K562 (cell line): Measurements from ENCODE around the gene BCL3. TPM values are rescaled to one million over a fixed set of nuclear protein-coding genes. Genes with fewer than 3 reads are reported as not detected.

ENCODE experiments used
- BRCA1 ChIP-seq, 2 experiments: fragments of 450-650 bp in 1 of 2; sonication (generic) in 1 of 2; formaldehyde crosslinking in 1 of 2; IDR thresholded peaks; 2 replicates each; pipeline versions ENCODE4 v1.5.0 to v1.6.1; 2017 to 2020; ENCODE audit warnings: mild to moderate bottlenecking in 1 of 2, missing genetic modification reagents in 1 of 2
- CBFB ChIP-seq: sonication (generic); formaldehyde crosslinking; IDR thresholded peaks from 2 replicates; pipeline ENCODE4 v1.4.0; 2020; ENCODE audit warnings: mild to moderate bottlenecking, missing genetic modification reagents
- E2F8 ChIP-seq: fragments of 450-650 bp; IDR thresholded peaks from 2 replicates; pipeline ENCODE4 v1.7.1; 2018; ENCODE audit warnings: mild to moderate bottlenecking, low read depth; ENCODE audit not compliant: partially characterized antibody
- FOSL1 ChIP-seq: fragments of 200-800 bp; sonication (Bioruptor generic); conservative IDR thresholded peaks from 2 replicates; pipeline ENCODE4 v1.6.1; 2016; ENCODE audit warnings: missing genetic modification characterization, missing compliant biosample characterization
- FOXA1 ChIP-seq: fragments of 450-650 bp; IDR thresholded peaks from 2 replicates; pipeline ENCODE4 v1.6.1; 2016; ENCODE audit warnings: mild to moderate bottlenecking, borderline replicate concordance
- KDM2B ChIP-seq: fragments of 250-450 bp; sonication (Bioruptor Pico); IDR thresholded peaks from 2 replicates; pipeline ENCODE4 v1.8.0; 2021; ENCODE audit warnings: mild to moderate bottlenecking, moderate library complexity
- LEF1 ChIP-seq: fragments of 450-650 bp; IDR thresholded peaks from 2 replicates; pipeline ENCODE4 v1.6.1; 2016; ENCODE audit warnings: mild to moderate bottlenecking
- MCM2 ChIP-seq: fragments of 450-650 bp; IDR thresholded peaks from 2 replicates; pipeline ENCODE4 v1.6.1; 2017; ENCODE audit warnings: low read depth, mild to moderate bottlenecking
- NCOA6 ChIP-seq: fragments of 450-650 bp; IDR thresholded peaks from 2 replicates; pipeline ENCODE4 v1.6.1; 2017; ENCODE audit warnings: mild to moderate bottlenecking
- PHF8 ChIP-seq: fragments of 200-600 bp; sonication (generic); IDR thresholded peaks from 2 replicates; pipeline ENCODE4 v1.6.1; 2012; ENCODE audit warnings: mixed run types, mild to moderate bottlenecking, inconsistent platforms, low read length, moderate library complexity, borderline replicate concordance
- PPARD ChIP-seq: fragments of 250-450 bp; sonication (Bioruptor Pico); IDR thresholded peaks from 2 replicates; pipeline ENCODE4 v1.8.0; 2022; ENCODE audit warnings: inconsistent platforms, mild to moderate bottlenecking, moderate library complexity
- RBM34 ChIP-seq: fragments of 200-400 bp; formaldehyde crosslinking; IDR thresholded peaks from 2 replicates; pipeline ENCODE4 v1.6.1; 2018; ENCODE audit warnings: low read length, borderline replicate concordance; ENCODE audit not compliant: insufficient read depth
- RNF219 ChIP-seq: fragments of 250-450 bp; sonication (Bioruptor Pico); IDR thresholded peaks from 2 replicates; pipeline ENCODE4 v1.5.0; 2022; ENCODE audit warnings: mild to moderate bottlenecking
- SAP30 ChIP-seq: fragments of 200-600 bp; sonication (generic); IDR thresholded peaks from 2 replicates; pipeline ENCODE4 v1.6.1; 2012; ENCODE audit warnings: borderline replicate concordance, low read depth, mild to moderate bottlenecking, moderate library complexity, low read length, control low read depth, inconsistent platforms; ENCODE audit not compliant: insufficient read depth, poor library complexity, severe bottlenecking
- SNIP1 ChIP-seq: fragments of 450-650 bp; IDR thresholded peaks from 2 replicates; pipeline ENCODE4 v1.7.1; 2017; ENCODE audit warnings: low read depth, mild to moderate bottlenecking
- SUPT5H ChIP-seq: fragments of 450-650 bp; IDR thresholded peaks from 2 replicates; pipeline ENCODE4 v1.6.1; 2016
- TGIF2 ChIP-seq: sonication (generic); formaldehyde crosslinking; IDR thresholded peaks from 2 replicates; pipeline ENCODE4 v1.8.1; 2022; ENCODE audit warnings: mild to moderate bottlenecking, missing genetic modification reagents, moderate library complexity
- ZBTB33 ChIP-seq: sonication (generic); formaldehyde crosslinking; IDR thresholded peaks from 2 replicates; pipeline ENCODE4 v1.8.1; 2023; ENCODE audit warnings: mild to moderate bottlenecking, missing genetic modification reagents
- ZFP91 ChIP-seq: sonication (generic); formaldehyde crosslinking; IDR thresholded peaks from 2 replicates; pipeline ENCODE4 v1.8.0; 2022; ENCODE audit warnings: mild to moderate bottlenecking, missing genetic modification reagents
- ZNF124 ChIP-seq: sonication (generic); formaldehyde crosslinking; IDR thresholded peaks from 2 replicates; pipeline ENCODE4 v1.8.1; 2022; ENCODE audit warnings: missing genetic modification reagents
- ZNF589 ChIP-seq: fragments of 200-800 bp; sonication (Bioruptor generic); IDR thresholded peaks from 2 replicates; pipeline ENCODE4 v1.6.1; 2016; ENCODE audit warnings: low read depth, missing genetic modification characterization, missing compliant biosample characterization
- polyA plus RNA-seq, 8 experiments: library from polyadenylated mRNA; depleted of rRNA in 4 of 8; stranded (reverse) in 5 of 8; unstranded in 3 of 8; fragments of >200 nt; fragmentation: Nextera tagmentation in 2 of 8; fragmentation: Illumina TruSeq in 1 of 8; extraction: Ambion mirVana in 2 of 8; extraction: Trizol in 1 of 8; gene quantifications; 2 replicates each; pipeline versions ENCODE4 v1.2.1 to v1.2.3, GENCODE V29; 2011 to 2014; ENCODE audit warnings: inconsistent platforms in 1 of 8, missing spikeins in 1 of 8
- total RNA-seq, 7 experiments: library from RNA; depleted of rRNA in 6 of 7; stranded (reverse); fragments of >200 nt in 6 of 7; fragmentation: Illumina TruSeq in 2 of 7; extraction: Trizol in 2 of 7; gene quantifications; 2 replicates each; pipeline versions ENCODE4 v1.2.1 to v1.2.3, GENCODE V29; 2011 to 2021; ENCODE audit warnings: low replicate concordance in 1 of 7

Gene BCL3
- total and polyA plus RNA-seq, 9 of the 15 experiments (the other 6 are each of a cell fraction or from before 2014, with no cell fraction given): 0.03 to 2.4 (median 0.50) TPM; not detected in 1

- no peak for TF ChIP-seq SUPT5H
- TF ChIP-seq ZFP91 (CRISPR knock-in tag): no peak
- TF ChIP-seq CBFB (CRISPR knock-in tag): no peak
- no peak for TF ChIP-seq E2F8
- no peak for TF ChIP-seq KDM2B (CRISPR knock-in tag)
- TF ChIP-seq MCM2: no peak
- TF ChIP-seq NCOA6: no peak
- no peak for TF ChIP-seq ZBTB33 (CRISPR knock-in tag)
- TF ChIP-seq RNF219 (CRISPR knock-in tag): no peak
- TF ChIP-seq LEF1: no peak
- no peak for TF ChIP-seq ZNF124 (CRISPR knock-in tag)
- no peak for TF ChIP-seq PPARD
- TF ChIP-seq PHF8: peak; percentile 33; the same call in 1 of the 2 replicates
- no peak for TF ChIP-seq SAP30
- TF ChIP-seq FOSL1 (tag): peak; percentile 96
- TF ChIP-seq FOXA1: no peak
- TF ChIP-seq BRCA1 (IDR thresholded peaks at IDR 0.05): no peak
- no peak for TF ChIP-seq BRCA1 (CRISPR knock-in tag; IDR thresholded peaks at IDR 0.05)
- TF ChIP-seq TGIF2 (CRISPR knock-in tag): no peak
- no peak for TF ChIP-seq SNIP1
- TF ChIP-seq RBM34: no peak
- TF ChIP-seq ZNF589: peak; percentile 87; the same call in 1 of the 2 replicates
Measured at GRCh38 chr19:44741841-44742329, 6.6 kb upstream of the BCL3 start (continued).
